Activated CD4-positive, CD25-positive, alpha-beta regulatory T cell treated with anti-CD3 and anti-CD28 coated beads, Interleukin-2, amount 50 U/mL, for 16 hours (primary cell): ENCODE results near the gene UPK3B.
"Not testable (repeated sequence)": the region's sequence is repeated elsewhere in the genome, so short reads cannot be mapped to it uniquely, and the experiment has no call there.

Experiments used
- DNase-seq: peaks from one replicate; pipeline ENCODE4 v3.0.0-alpha.2; 2020; ENCODE audit warnings: low read depth, low spot score

The UPK3B gene

GRCh38 chr7:76487969-76488368, 22.4 kb upstream of the UPK3B start:
- DNase-seq = not testable (repeated sequence)

GRCh38 chr7:76492139-76492538, 18.2 kb upstream of the UPK3B start:
- not testable (repeated sequence) for DNase-seq

- not testable (repeated sequence) for DNase-seq
These were observed 14.6 kb upstream of the UPK3B start for GRCh38 chr7:76495717-76496116.

- DNase-seq = not testable (repeated sequence)
These were observed 12.3 kb upstream of the UPK3B start for GRCh38 chr7:76497918-76498582.

GRCh38 chr7:76498583-76499200, 11.7 kb upstream of the UPK3B start:
- not testable (repeated sequence) for DNase-seq

GRCh38 chr7:76499201-76499923, 11.0 kb upstream of the UPK3B start:
- DNase-seq = not testable (repeated sequence)

GRCh38 chr7:76499924-76500241, 10.5 kb upstream of the UPK3B start:
- not testable (repeated sequence) for DNase-seq

GRCh38 chr7:76502224-76502623, 8.1 kb upstream of the UPK3B start:
- not testable (repeated sequence) for DNase-seq

- DNase-seq = not testable (repeated sequence)
These were observed 7.5 kb upstream of the UPK3B start for GRCh38 chr7:76502836-76503235.

- DNase-seq = not testable (repeated sequence)
These were observed 7.1 kb upstream of the UPK3B start for GRCh38 chr7:76503244-76503643.

GRCh38 chr7:76504351-76505167, 5.8 kb upstream of the UPK3B start:
- not testable (repeated sequence) for DNase-seq

- DNase-seq = no peak
These were observed 4.9 kb upstream of the UPK3B start for GRCh38 chr7:76505168-76506080.

- DNase-seq = no peak
These were observed 4.3 kb upstream of the UPK3B start for GRCh38 chr7:76506081-76506440.

- not testable (repeated sequence) for DNase-seq
These were observed 3.7 kb upstream of the UPK3B start for GRCh38 chr7:76506643-76507042.

- DNase-seq = no peak
These were observed 2.5 kb upstream of the UPK3B start for GRCh38 chr7:76507723-76508406.

- not testable (repeated sequence) for DNase-seq
These were observed 1.0 kb downstream of the UPK3B start for GRCh38 chr7:76511200-76511910.

- not testable (repeated sequence) for DNase-seq
These were observed 1.8 kb downstream of the UPK3B start for GRCh38 chr7:76511911-76512885.
